ENCODE measurements around the gene ST3GAL4.

The ST3GAL4 gene

GRCh38 chr11:126339073-126339862 is 16.2 kb upstream of the ST3GAL4 start:
- ChIA-PET CTCF (interaction anchor here (1.1 kb wide), 1 partner anchor 20 kb away, joined by 4 read pairs; no protein-coding TSS in a partner anchor), POLR2A (ENCODE audit: low non-redundant PET) (no interaction called here)
- TF ChIP-seq CTCF (conservative IDR thresholded peaks at IDR 0.05; ENCODE audit: low read depth): no peak
- DNase-seq (ENCODE audit: low spot score): no peak
- peak overlapping the region; percentile 45 for H3K27ac ChIP-seq

GRCh38 chr11:126339863-126340434 is 15.5 kb upstream of the ST3GAL4 start:
- no peak for DNase-seq (ENCODE audit: low spot score)
- POLR2A ChIA-PET (ENCODE audit: low non-redundant PET): no interaction called here
- CTCF ChIA-PET: interaction anchor here (0.6 to 1.1 kb wide), 3 partner anchors 11 to 21 kb away, joined by 3 to 4 read pairs (median 3); no protein-coding TSS in a partner anchor
- peak overlapping the region; percentile 45 for H3K27ac ChIP-seq
- TF ChIP-seq CTCF (conservative IDR thresholded peaks at IDR 0.05; ENCODE audit: low read depth): no peak

DNA sequence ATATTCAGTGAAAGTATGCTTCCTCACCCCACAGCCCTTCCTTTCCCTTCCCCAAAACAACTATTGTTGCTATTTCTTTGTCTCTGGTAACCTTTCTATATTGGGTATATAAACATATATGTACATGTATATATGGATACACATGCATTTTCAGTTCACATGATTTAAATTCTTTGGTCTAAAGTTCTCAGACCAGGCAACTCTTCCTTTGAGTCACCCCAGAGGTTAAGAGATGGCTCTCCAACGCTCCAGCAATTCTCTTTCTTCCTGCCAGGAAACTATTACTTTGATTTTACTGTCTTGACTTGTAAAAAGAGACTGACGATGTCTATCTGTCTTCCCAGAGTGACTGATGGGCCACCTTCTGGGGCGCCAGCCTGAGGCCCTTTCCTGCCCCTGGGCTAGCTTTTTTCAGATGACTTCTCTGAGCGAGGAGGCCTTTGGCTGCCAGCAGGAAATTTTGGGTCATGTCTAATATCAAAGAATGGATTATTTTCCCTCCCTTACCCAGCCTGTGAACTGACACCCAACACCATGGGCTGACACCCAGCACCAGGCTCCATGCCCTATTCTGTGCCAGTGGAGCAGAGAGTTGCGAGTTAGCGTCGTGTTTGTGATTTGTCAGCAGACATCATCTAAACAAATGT is 14.4 kb upstream of the ST3GAL4 start:
- DNase-seq (ENCODE audit: low spot score): no peak
- TF ChIP-seq CTCF (conservative IDR thresholded peaks at IDR 0.05; ENCODE audit: low read depth): no peak
- CTCF ChIA-PET: no interaction called here
- POLR2A ChIA-PET (ENCODE audit: low non-redundant PET): interaction anchor here (0.5 to 0.6 kb wide), 2 partner anchors 127 to 462 kb away, joined by 3 to 4 read pairs; no protein-coding TSS in a partner anchor
- H3K27ac ChIP-seq: peak overlapping the region; percentile 76

GRCh38 chr11:126341760-126342161 is 13.7 kb upstream of the ST3GAL4 start:
- TF ChIP-seq CTCF (conservative IDR thresholded peaks at IDR 0.05; ENCODE audit: low read depth): no peak
- DNase-seq (ENCODE audit: low spot score): peak; percentile 71
- POLR2A ChIA-PET (ENCODE audit: low non-redundant PET): interaction anchor here (0.5 to 0.6 kb wide), 2 partner anchors 127 to 461 kb away, joined by 3 to 4 read pairs; no protein-coding TSS in a partner anchor
- H3K27ac ChIP-seq: peak overlapping the region; percentile 76
- CTCF ChIA-PET: interaction anchor here (1.2 kb wide), 1 partner anchor 99 kb away, joined by 6 read pairs; no protein-coding TSS in a partner anchor

DNA sequence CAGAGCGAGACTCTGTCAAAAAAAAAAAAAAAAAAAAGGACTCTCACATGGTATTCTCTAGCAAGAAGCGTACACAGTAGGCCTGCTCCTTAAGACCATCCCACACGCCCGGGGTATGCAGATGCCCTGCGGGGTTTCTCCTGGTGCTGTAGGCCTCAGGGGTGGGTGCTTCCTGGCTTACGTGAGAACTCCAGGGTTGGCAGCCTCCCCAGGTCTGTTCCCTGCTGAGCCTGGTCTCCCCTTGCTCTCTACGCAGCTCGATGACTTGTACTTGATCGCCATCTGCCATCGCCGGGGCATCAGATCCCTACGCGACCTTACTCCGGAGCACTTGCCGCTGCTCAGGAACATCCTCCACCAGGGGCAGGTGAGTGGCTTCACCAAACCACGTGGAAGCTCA is 12.4 kb upstream of the ST3GAL4 start:
- ChIA-PET CTCF (interaction anchor here (0.7 to 1.2 kb wide), 2 partner anchors 11 to 98 kb away, joined by 3 to 6 read pairs; no protein-coding TSS in a partner anchor), POLR2A (ENCODE audit: low non-redundant PET) (no interaction called here)
- peak overlapping the region; percentile 76 for H3K27ac ChIP-seq

More for the DNA sequence above, 12.4 kb upstream of the ST3GAL4 start:
- no peak for TF ChIP-seq CTCF (conservative IDR thresholded peaks at IDR 0.05; ENCODE audit: low read depth)
- DNase-seq (ENCODE audit: low spot score): no peak

Data from RWPE1 (cell line).